ENCODE data around the gene RAPGEF2.
"Not testable (repeated sequence)": the region's sequence is repeated elsewhere in the genome, so short reads cannot be mapped to it uniquely, and the experiment has no call there.

The RAPGEF2 gene

DNA sequence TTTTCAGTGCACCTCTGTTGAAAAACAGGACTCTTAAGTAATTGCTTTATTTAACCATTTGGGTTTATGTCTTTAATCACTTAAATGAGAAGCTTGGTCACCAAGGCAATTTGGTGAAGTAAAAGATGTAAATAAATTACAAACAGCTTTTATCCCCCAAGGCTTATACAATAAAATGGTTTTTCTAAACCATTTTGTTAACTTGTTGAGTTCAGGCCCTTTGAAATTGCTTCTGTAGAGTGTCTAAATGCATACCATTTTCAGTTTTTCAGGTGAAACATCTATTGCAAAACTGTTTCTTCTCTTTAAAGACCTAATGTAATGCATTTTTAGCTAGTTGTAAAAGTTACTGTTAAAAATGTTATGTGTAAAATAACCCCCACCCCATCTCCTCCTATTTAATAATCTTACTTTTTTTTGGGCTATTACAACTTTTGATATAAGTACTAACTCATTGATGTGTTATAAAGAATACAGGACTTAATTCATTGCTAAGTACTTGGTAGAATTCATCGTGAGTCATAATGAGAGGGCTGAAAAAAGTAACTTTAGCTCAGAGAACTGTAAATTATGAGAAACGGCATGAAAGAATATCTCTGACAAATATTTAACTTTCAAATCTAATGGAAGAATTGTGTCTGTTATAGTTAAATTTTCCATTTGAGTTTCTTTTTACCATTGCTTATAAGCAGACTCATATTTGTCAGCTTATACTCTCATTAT is 4.5 kb downstream of the RAPGEF2 start:
- Mint-ChIP-seq H3K27ac (peak overlapping the region; percentile 75), H3K27me3 (no peaks in the 10 kb centered on the region), H3K36me3 (no peaks in the 10 kb centered on the region), H3K4me3 (peak overlapping the region; percentile 64), H3K9me3 (ENCODE audit: low read depth) (no peaks in the 10 kb centered on the region), H3K4me1 (ENCODE audit: low read depth) (peaks cover 48% of the 10 kb centered on the region)

DNA sequence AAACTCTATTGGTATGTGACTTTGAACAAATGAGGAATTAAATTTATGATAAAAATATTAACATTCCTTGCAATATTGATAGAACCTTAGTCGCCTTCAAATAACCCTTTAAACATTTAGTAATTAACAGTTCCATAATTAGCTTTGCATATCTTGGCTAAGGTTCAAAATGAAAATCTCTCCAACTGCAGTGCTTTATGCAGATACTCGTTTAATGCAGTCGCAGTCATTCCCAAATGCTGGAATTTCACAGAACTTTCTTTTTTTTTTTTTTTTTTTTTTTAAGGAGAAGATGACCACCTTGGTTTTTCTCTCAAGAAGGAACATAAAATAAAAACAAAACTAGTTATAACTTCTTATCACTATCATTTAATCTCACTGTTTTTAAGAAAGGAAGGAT is 5.2 kb downstream of the RAPGEF2 start:
- peak overlapping the region; percentile 75 for H3K27ac Mint-ChIP-seq
- peaks cover 48% of the 10 kb centered on the region for H3K4me1 Mint-ChIP-seq (ENCODE audit: low read depth)
- no peak overlapping the region for H3K4me3 Mint-ChIP-seq
- H3K36me3 Mint-ChIP-seq: peaks cover 3% of the 10 kb centered on the region
- H3K27me3 Mint-ChIP-seq: no peaks in the 10 kb centered on the region
- peaks cover 4% of the 10 kb centered on the region for H3K9me3 Mint-ChIP-seq (ENCODE audit: low read depth)

GRCh38 chr4:159110961-159111360 is 8.1 kb downstream of the RAPGEF2 start:
- peaks cover 3% of the 10 kb centered on the region for H3K36me3 Mint-ChIP-seq
- no peak overlapping the region for H3K4me3 Mint-ChIP-seq
- no peak overlapping the region for H3K27ac Mint-ChIP-seq
- peaks cover 4% of the 10 kb centered on the region for H3K9me3 Mint-ChIP-seq (ENCODE audit: low read depth)
- no peaks in the 10 kb centered on the region for H3K27me3 Mint-ChIP-seq
- H3K4me1 Mint-ChIP-seq (ENCODE audit: low read depth): peaks cover 34% of the 10 kb centered on the region

- Mint-ChIP-seq H3K4me1 (ENCODE audit: low read depth) (peaks cover 35% of the 10 kb centered on the region), H3K27me3 (no peaks in the 10 kb centered on the region), H3K36me3 (peaks cover 3% of the 10 kb centered on the region), H3K4me3 (no peak overlapping the region), H3K9me3 (ENCODE audit: low read depth) (peaks cover 4% of the 10 kb centered on the region), H3K27ac (no peak overlapping the region)
These were observed 8.5 kb downstream of the RAPGEF2 start for GRCh38 chr4:159111416-159111815.

GRCh38 chr4:159113366-159113765 is 10.5 kb downstream of the RAPGEF2 start:
- H3K27ac Mint-ChIP-seq: not testable (repeated sequence)

DNA sequence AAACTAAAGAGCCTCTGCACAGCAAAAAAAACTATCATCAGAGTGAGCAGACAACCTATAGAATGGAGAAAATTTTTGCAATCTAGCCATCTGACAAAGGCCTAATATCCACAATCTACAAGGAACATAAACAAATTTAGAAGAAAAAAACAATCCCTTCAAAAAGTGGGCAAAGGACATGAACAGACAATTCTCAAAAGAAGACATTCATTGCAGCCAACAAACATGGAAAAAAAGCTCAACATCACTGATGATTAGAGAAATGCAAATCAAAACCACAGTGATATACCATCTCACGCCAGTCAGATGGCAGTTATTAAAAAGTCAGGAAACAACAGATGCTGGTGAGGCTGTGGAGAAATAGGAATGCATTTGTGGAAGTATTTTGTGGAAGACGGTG is 13.2 kb downstream of the RAPGEF2 start:
- peaks cover 22% of the 10 kb centered on the region for H3K4me1 Mint-ChIP-seq (ENCODE audit: low read depth)
- not testable (repeated sequence) for H3K4me3 Mint-ChIP-seq

More at GRCh38 chr4:159113366-159113765, 10.5 kb downstream of the RAPGEF2 start:
- not testable (repeated sequence) for H3K27me3 Mint-ChIP-seq; H3K36me3 Mint-ChIP-seq; H3K4me3 Mint-ChIP-seq; H3K9me3 Mint-ChIP-seq (ENCODE audit: low read depth)
- H3K4me1 Mint-ChIP-seq (ENCODE audit: low read depth): peaks cover 35% of the 10 kb centered on the region

DNA sequence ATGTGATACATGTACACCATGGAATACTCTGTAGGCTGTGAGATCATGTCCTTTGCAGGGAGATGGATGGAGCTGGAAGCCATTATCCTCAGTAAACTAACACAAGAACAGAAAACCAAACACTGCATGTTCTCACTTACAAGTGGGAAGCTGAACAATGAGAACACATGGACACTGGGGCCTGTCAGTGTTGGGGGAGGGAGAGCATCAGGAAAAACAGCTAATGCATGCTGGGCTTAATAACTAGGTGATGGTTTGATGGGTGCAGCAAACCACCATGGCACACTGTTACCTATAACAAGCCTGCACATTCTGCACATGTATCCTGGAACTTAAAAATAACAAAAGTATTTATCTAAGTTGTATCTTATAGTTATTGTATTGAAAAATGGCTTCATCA is 13.8 kb downstream of the RAPGEF2 start:
- Mint-ChIP-seq H3K4me1 (ENCODE audit: low read depth) (peaks cover 21% of the 10 kb centered on the region), H3K27ac (peak overlapping the region; percentile 64)
- not testable (repeated sequence) for H3K9me3 Mint-ChIP-seq (ENCODE audit: low read depth); H3K36me3 Mint-ChIP-seq; H3K27me3 Mint-ChIP-seq; H3K4me3 Mint-ChIP-seq

More for the DNA sequence above, 13.2 kb downstream of the RAPGEF2 start:
- H3K36me3 Mint-ChIP-seq; H3K9me3 Mint-ChIP-seq (ENCODE audit: low read depth); H3K27me3 Mint-ChIP-seq; H3K27ac Mint-ChIP-seq: not testable (repeated sequence)

GRCh38 chr4:159117564-159117963 is 14.7 kb downstream of the RAPGEF2 start:
- Mint-ChIP-seq H3K9me3 (ENCODE audit: low read depth) (peaks cover 4% of the 10 kb centered on the region), H3K4me3 (no peak overlapping the region), H3K4me1 (ENCODE audit: low read depth) (peaks cover 21% of the 10 kb centered on the region), H3K27ac (no peak overlapping the region), H3K27me3 (no peaks in the 10 kb centered on the region), H3K36me3 (peaks cover 3% of the 10 kb centered on the region)

DNA sequence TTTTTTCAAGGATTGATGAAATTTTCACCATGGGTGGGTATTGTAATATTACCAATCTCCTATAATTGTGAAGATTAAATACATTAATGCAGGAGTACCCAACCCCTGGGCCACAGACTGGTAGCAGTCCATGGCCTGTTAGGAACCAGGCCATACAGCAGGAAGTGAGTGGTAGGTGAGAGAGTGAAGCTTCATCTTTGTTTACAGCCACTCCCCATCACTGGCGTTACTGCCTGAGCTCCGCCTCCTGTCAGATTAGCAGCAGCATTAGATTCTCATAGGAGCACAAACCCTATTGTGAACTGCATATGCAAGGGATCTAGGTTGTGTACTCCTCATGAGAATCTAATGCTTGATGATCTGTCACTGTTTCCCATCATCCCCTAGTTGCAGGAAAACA is 15.1 kb downstream of the RAPGEF2 start:
- Mint-ChIP-seq H3K4me1 (ENCODE audit: low read depth) (peaks cover 21% of the 10 kb centered on the region), H3K4me3 (no peak overlapping the region), H3K9me3 (ENCODE audit: low read depth) (peaks cover 1% of the 10 kb centered on the region), H3K27me3 (no peaks in the 10 kb centered on the region), H3K36me3 (peaks cover under 1% of the 10 kb centered on the region), H3K27ac (no peak overlapping the region)

DNA sequence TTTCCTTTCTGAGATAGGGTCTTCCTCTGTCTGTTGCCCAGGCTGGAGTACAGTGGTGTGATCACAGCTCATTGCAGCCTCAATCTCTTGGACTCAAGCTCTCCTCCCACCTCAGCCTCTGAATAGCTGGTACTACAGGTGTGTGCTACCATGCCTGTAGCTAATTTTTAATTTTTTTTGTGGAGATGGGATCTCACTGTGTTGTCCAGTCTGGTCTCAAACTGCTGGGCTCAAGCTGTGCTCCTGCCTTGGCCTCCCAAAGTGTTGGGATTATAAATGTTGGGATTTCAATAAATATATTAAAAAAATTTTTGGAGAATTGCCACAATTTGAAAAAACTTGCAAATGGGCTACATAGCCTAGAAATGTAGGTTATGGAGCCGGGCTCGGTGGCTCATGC is 18.5 kb downstream of the RAPGEF2 start:
- Mint-ChIP-seq H3K27me3 (no peaks in the 10 kb centered on the region), H3K27ac (no peak overlapping the region), H3K9me3 (ENCODE audit: low read depth) (no peaks in the 10 kb centered on the region), H3K4me1 (ENCODE audit: low read depth) (peaks cover 16% of the 10 kb centered on the region), H3K4me3 (no peak overlapping the region), H3K36me3 (no peaks in the 10 kb centered on the region)

GRCh38 chr4:159126716-159127115 is 23.8 kb downstream of the RAPGEF2 start:
- Mint-ChIP-seq H3K27me3 (no peaks in the 10 kb centered on the region), H3K36me3 (no peaks in the 10 kb centered on the region), H3K9me3 (ENCODE audit: low read depth) (no peaks in the 10 kb centered on the region), H3K27ac (no peak overlapping the region), H3K4me3 (no peak overlapping the region), H3K4me1 (ENCODE audit: low read depth) (peaks cover 7% of the 10 kb centered on the region)

- H3K9me3 Mint-ChIP-seq (ENCODE audit: low read depth): no peaks in the 10 kb centered on the region
- H3K27ac Mint-ChIP-seq: no peak overlapping the region
- peaks cover 7% of the 10 kb centered on the region for H3K4me1 Mint-ChIP-seq (ENCODE audit: low read depth)
- H3K4me3 Mint-ChIP-seq: no peak overlapping the region
- no peaks in the 10 kb centered on the region for H3K27me3 Mint-ChIP-seq
- no peaks in the 10 kb centered on the region for H3K36me3 Mint-ChIP-seq
These were observed 25.1 kb downstream of the RAPGEF2 start for GRCh38 chr4:159127745-159128518.

- H3K36me3 Mint-ChIP-seq: peaks cover 4% of the 10 kb centered on the region
- H3K9me3 Mint-ChIP-seq (ENCODE audit: low read depth): no peaks in the 10 kb centered on the region
- H3K4me1 Mint-ChIP-seq (ENCODE audit: low read depth): peaks cover 7% of the 10 kb centered on the region
- H3K4me3 Mint-ChIP-seq: no peak overlapping the region
- no peak overlapping the region for H3K27ac Mint-ChIP-seq
- H3K27me3 Mint-ChIP-seq: no peaks in the 10 kb centered on the region
These were observed 27.1 kb downstream of the RAPGEF2 start for GRCh38 chr4:159129814-159130550.

GRCh38 chr4:159131564-159131963 is 28.7 kb downstream of the RAPGEF2 start:
- Mint-ChIP-seq H3K4me1 (ENCODE audit: low read depth) (peaks cover 5% of the 10 kb centered on the region), H3K27me3 (no peaks in the 10 kb centered on the region), H3K4me3 (no peak overlapping the region), H3K36me3 (peaks cover 5% of the 10 kb centered on the region), H3K27ac (no peak overlapping the region), H3K9me3 (ENCODE audit: low read depth) (no peaks in the 10 kb centered on the region)

DNA sequence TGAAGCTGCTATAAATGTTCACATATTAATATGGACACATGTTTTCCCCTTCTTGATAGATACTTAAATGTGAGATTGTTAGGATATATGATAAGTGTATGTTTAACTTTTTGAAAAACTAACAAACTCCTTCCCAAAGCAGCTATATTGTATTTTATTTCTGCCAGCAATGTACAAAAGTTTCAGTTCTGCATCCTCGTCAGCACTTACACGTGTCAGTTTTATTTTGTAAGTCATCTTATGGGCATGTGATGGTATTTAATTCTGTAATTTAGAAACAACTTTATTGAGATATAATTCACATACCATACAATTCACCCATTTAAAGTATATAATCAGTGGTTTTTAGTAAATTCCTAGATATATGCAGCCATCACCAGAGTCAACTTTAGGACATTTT is 31.6 kb downstream of the RAPGEF2 start:
- no peaks in the 10 kb centered on the region for H3K9me3 Mint-ChIP-seq (ENCODE audit: low read depth)
- H3K27ac Mint-ChIP-seq: no peak overlapping the region
- no peaks in the 10 kb centered on the region for H3K27me3 Mint-ChIP-seq
- H3K36me3 Mint-ChIP-seq: peaks cover 5% of the 10 kb centered on the region
- H3K4me3 Mint-ChIP-seq: no peak overlapping the region
- H3K4me1 Mint-ChIP-seq (ENCODE audit: low read depth): peaks cover 5% of the 10 kb centered on the region
